ENCODE measurements around the gene SP4. TPM values are rescaled to one million over a fixed set of nuclear protein-coding genes. Genes with fewer than 3 reads are reported as not detected.
A peak's percentile ranks its signal among the peaks of the same experiment; 100 is the strongest.
"Not testable (repeated sequence)": the region's sequence is repeated elsewhere in the genome, so short reads cannot be mapped to it uniquely, and the experiment has no call there.

The SP4 gene
- total RNA-seq, 3 donors from 2014 or later = 3.8 to 6.7 (median 6.0) TPM

- ATAC-seq = no peak
Observed at GRCh38 chr7:21526448-21526847, 98.6 kb downstream of the SP4 start.

GRCh38 chr7:21532485-21532884 lies 104.6 kb downstream of the SP4 start:
- ATAC-seq; H3K4me1 ChIP-seq (ENCODE audit: low read depth); DNase-seq; H3K4me3 ChIP-seq; H3K9me3 ChIP-seq; intact Hi-C loops (cut with DNase I, micrococcal nuclease); H3K36me3 ChIP-seq (ENCODE audit: low read depth): not testable (repeated sequence)

More at GRCh38 chr7:21526448-21526847, 98.6 kb downstream of the SP4 start:
- Histone ChIP-seq H3K36me3 (ENCODE audit: low read depth) (no peaks in the 10 kb centered on the region), H3K9me3 (no peaks in the 10 kb centered on the region), H3K4me1 (ENCODE audit: low read depth) (no peaks in the 10 kb centered on the region), H3K4me3 (no peak overlapping the region)
- no peak for DNase-seq
- intact Hi-C loops (cut with DNase I, micrococcal nuclease) = no loop called here
- TF ChIP-seq CTCF (IDR thresholded peaks at IDR 0.05) = no peak

GRCh38 chr7:21533646-21534045 lies 105.8 kb downstream of the SP4 start:
- H3K9me3 ChIP-seq; H3K4me3 ChIP-seq; H3K4me1 ChIP-seq (ENCODE audit: low read depth); ATAC-seq; intact Hi-C loops (cut with DNase I, micrococcal nuclease); DNase-seq; H3K36me3 ChIP-seq (ENCODE audit: low read depth): not testable (repeated sequence)

GRCh38 chr7:21536445-21537118 lies 108.7 kb downstream of the SP4 start:
- intact Hi-C loops (cut with DNase I, micrococcal nuclease); H3K36me3 ChIP-seq (ENCODE audit: low read depth); ATAC-seq; H3K9me3 ChIP-seq; H3K4me3 ChIP-seq; DNase-seq; H3K4me1 ChIP-seq (ENCODE audit: low read depth): not testable (repeated sequence)

- no peak overlapping the region for H3K4me3 ChIP-seq
- no peak for TF ChIP-seq CTCF (IDR thresholded peaks at IDR 0.05)
- peaks cover 7% of the 10 kb centered on the region for H3K4me1 ChIP-seq (ENCODE audit: low read depth)
- no peak for DNase-seq
- no peaks in the 10 kb centered on the region for H3K36me3 ChIP-seq (ENCODE audit: low read depth)
- H3K9me3 ChIP-seq = no peaks in the 10 kb centered on the region
- intact Hi-C loops (cut with DNase I, micrococcal nuclease) = no loop called here
- no peak for ATAC-seq
Observed at GRCh38 chr7:21538936-21539495, 111.1 kb downstream of the SP4 start.

- Histone ChIP-seq H3K4me3 (no peak within 1 kb of the TSS), H3K9me3 (no peaks in the 10 kb centered on the region), H3K36me3 (ENCODE audit: low read depth) (no peaks in the 10 kb centered on the region), H3K4me1 (ENCODE audit: low read depth) (peaks cover 7% of the 10 kb centered on the region)
- peak; percentile 82 for ATAC-seq
- intact Hi-C loops (cut with DNase I, micrococcal nuclease) = no loop called here
- peak in 2 of 3 donors; percentile 20 to 54 for DNase-seq
- TF ChIP-seq CTCF (IDR thresholded peaks at IDR 0.05) = no peak
Observed at GRCh38 chr7:21542891-21543527, 115.1 kb downstream of the SP4 start, which contains the start of gene DNAH11. Gene DNAH11 (plus strand): TSS chr7:21543039. CDS start chr7:21543246, 207 bp downstream.

All from mucosa of descending colon (tissue), 3 donors.